Activated T-helper 2 cell treated with anti-CD3 and anti-CD28 coated beads, Interferon-gamma antibody, Interleukin-2, Interleukin-4, amounts not matched to agents 10 μg/mL and 5 μg/mL and 100 μg/mL, durations not matched to agents 14 hours and 24 hours and 36 hours (primary cell): ENCODE measurements around the gene SLC26A11. TPM values are rescaled to one million over a fixed set of nuclear protein-coding genes. Genes with fewer than 3 reads are reported as not detected.
A peak's percentile ranks its signal among the peaks of the same experiment; 100 is the strongest.

ENCODE experiments used
- DNase-seq: peaks from one replicate; pipeline ENCODE4 v3.0.0; 2021; ENCODE audit warnings: low spot score
- H3K27ac Mint-ChIP-seq: one replicate; pipeline ENCODE4 v1.8.0; 2021; ENCODE audit warnings: mixed read lengths
- H3K27me3 Mint-ChIP-seq: one replicate; pipeline ENCODE4 v1.8.0; 2021; ENCODE audit warnings: low read depth, mixed read lengths
- H3K36me3 Mint-ChIP-seq: one replicate; pipeline ENCODE4 v1.8.0; 2021; ENCODE audit warnings: low read depth, mixed read lengths
- H3K4me1 Mint-ChIP-seq: one replicate; pipeline ENCODE4 v1.8.0; 2021; ENCODE audit warnings: low read depth, mixed read lengths
- H3K4me3 Mint-ChIP-seq: one replicate; pipeline ENCODE4 v1.8.0; 2021; ENCODE audit warnings: low read depth, mild to moderate bottlenecking, moderate library complexity, mixed read lengths
- H3K9me3 Mint-ChIP-seq: one replicate; pipeline ENCODE4 v1.8.0; 2021; ENCODE audit warnings: mixed read lengths
- intact Hi-C: fragments of 100-400 bp; cut with micrococcal nuclease; formaldehyde crosslinking; loops from one replicate; pipeline ENCODE4 v1.15.1; 2023
- total RNA-seq: library from RNA; stranded (reverse); gene quantifications from 2 replicates; pipeline ENCODE4 v1.2.3, GENCODE V29; 2022

The SLC26A11 gene
- total RNA-seq, 1 donor from 2014 or later = 9.7 TPM

- intact Hi-C loops = no loop called here
- no peak for DNase-seq
- no peaks in the 10 kb centered on the region for H3K4me1 Mint-ChIP-seq
- H3K36me3 Mint-ChIP-seq = no peaks in the 10 kb centered on the region
- no peaks in the 10 kb centered on the region for H3K9me3 Mint-ChIP-seq
- no peak overlapping the region for H3K4me3 Mint-ChIP-seq
- H3K27me3 Mint-ChIP-seq = no peaks in the 10 kb centered on the region
- H3K27ac Mint-ChIP-seq = no peak overlapping the region
Observed at GRCh38 chr17:80244871-80245509, 24.8 kb downstream of the SLC26A11 start.

- no peak overlapping the region for H3K27ac Mint-ChIP-seq
- no peak overlapping the region for H3K4me3 Mint-ChIP-seq
- no peaks in the 10 kb centered on the region for H3K27me3 Mint-ChIP-seq
- no peaks in the 10 kb centered on the region for H3K36me3 Mint-ChIP-seq
- no peaks in the 10 kb centered on the region for H3K4me1 Mint-ChIP-seq
- no peak for DNase-seq
- intact Hi-C loops = no loop called here
- H3K9me3 Mint-ChIP-seq = no peaks in the 10 kb centered on the region
Observed at GRCh38 chr17:80245566-80246265, 25.5 kb downstream of the SLC26A11 start.

DNA sequence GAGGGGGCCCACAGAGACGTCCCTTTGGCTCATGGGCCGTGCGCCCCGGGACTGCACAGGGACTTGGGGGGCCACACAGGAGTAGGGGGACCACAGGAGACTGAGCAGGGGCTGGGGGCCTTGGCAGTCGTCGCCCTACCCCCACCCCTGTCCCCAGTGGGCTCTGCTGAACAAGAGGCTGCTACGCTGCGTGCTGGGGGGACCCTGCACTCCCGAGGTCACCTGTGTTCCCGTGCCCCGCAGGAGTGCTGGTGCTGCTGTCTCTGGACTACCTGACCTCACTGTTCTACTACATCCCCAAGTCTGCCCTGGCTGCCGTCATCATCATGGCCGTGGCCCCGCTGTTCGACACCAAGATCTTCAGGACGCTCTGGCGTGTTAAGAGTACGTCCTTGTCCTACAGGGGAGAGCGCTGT, 26.0 kb downstream of the SLC26A11 start:
- Mint-ChIP-seq H3K27me3 (no peaks in the 10 kb centered on the region), H3K4me1 (no peaks in the 10 kb centered on the region), H3K27ac (no peak overlapping the region), H3K9me3 (no peaks in the 10 kb centered on the region), H3K4me3 (no peak overlapping the region), H3K36me3 (no peaks in the 10 kb centered on the region)
- no peak for DNase-seq
- intact Hi-C loops = no loop called here

DNA sequence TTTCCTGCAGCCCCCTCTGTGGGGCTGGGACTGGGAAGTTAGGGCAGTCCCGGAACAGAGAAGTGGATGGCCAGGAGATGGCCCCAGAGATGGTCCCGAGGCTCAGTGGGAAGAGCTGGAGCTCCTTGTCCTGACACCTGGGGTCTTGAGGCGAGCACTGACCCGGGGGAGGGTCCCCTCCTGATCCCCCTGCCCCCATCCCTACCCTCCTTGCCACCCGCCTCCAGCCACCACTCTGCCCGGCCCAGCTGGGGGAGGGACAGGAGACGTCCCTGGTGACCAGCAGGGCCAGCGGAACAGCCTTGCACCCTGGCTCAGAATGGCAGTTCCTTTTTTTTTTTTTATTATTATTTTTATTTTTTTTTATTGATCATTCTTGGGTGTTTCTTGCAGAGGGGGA, 26.5 kb downstream of the SLC26A11 start:
- DNase-seq = no peak
- Mint-ChIP-seq H3K4me3 (no peak overlapping the region), H3K4me1 (peaks cover under 1% of the 10 kb centered on the region), H3K27me3 (no peaks in the 10 kb centered on the region), H3K27ac (no peak overlapping the region), H3K9me3 (no peaks in the 10 kb centered on the region), H3K36me3 (no peaks in the 10 kb centered on the region)
- intact Hi-C loops = no loop called here

- Mint-ChIP-seq H3K9me3 (no peaks in the 10 kb centered on the region), H3K27ac (no peak overlapping the region)
- DNase-seq = no peak
Observed at GRCh38 chr17:80247561-80247960, 27.3 kb downstream of the SLC26A11 start.

DNA sequence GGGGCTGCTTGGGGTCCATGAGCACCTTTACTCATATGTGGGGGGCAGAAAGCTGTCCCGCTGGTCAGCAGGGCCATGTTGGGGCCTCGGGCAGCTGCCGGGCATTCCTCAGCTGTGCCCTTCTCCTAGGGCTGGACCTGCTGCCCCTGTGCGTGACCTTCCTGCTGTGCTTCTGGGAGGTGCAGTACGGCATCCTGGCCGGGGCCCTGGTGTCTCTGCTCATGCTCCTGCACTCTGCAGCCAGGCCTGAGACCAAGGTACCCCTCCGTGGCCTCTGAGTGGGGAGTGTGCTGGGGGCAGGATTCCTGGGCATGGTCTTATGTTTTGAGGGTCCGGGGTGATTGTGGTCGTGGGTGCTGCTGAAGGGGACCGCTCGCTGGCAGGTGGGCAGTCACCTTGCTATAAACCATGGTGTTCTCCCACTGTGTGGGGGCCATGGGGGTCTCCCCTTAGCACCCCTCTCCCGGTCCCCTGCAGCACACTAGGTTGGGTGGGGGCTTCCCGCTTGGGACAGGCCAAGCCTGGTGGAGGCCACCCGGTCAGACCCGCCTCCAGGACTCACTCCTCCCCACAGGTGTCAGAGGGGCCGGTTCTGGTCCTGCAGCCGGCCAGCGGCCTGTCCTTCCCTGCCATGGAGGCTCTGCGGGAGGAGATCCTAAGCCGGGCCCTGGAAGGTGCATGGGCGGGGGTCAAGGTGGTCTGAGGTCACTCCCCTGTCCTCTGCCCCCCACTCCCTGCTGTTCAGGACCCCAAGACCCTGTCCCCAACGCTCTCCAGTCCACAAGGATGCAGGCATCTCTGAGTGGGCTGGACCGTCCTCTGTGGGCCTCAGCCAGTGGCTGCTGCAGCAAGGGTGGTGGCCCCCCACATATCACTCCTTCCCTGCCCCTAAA, 28.0 kb downstream of the SLC26A11 start:
- H3K4me1 Mint-ChIP-seq = peaks cover 13% of the 10 kb centered on the region
- intact Hi-C loops = no loop called here
- no peaks in the 10 kb centered on the region for H3K9me3 Mint-ChIP-seq
- H3K27me3 Mint-ChIP-seq = no peaks in the 10 kb centered on the region
- H3K4me3 Mint-ChIP-seq = no peak overlapping the region
- H3K36me3 Mint-ChIP-seq = no peaks in the 10 kb centered on the region
- no peak overlapping the region for H3K27ac Mint-ChIP-seq
- no peak for DNase-seq

More at GRCh38 chr17:80247561-80247960, 27.3 kb downstream of the SLC26A11 start:
- intact Hi-C loops = no loop called here
- no peaks in the 10 kb centered on the region for H3K27me3 Mint-ChIP-seq
- no peak overlapping the region for H3K4me3 Mint-ChIP-seq
- H3K36me3 Mint-ChIP-seq = no peaks in the 10 kb centered on the region
- peaks cover 6% of the 10 kb centered on the region for H3K4me1 Mint-ChIP-seq

DNA sequence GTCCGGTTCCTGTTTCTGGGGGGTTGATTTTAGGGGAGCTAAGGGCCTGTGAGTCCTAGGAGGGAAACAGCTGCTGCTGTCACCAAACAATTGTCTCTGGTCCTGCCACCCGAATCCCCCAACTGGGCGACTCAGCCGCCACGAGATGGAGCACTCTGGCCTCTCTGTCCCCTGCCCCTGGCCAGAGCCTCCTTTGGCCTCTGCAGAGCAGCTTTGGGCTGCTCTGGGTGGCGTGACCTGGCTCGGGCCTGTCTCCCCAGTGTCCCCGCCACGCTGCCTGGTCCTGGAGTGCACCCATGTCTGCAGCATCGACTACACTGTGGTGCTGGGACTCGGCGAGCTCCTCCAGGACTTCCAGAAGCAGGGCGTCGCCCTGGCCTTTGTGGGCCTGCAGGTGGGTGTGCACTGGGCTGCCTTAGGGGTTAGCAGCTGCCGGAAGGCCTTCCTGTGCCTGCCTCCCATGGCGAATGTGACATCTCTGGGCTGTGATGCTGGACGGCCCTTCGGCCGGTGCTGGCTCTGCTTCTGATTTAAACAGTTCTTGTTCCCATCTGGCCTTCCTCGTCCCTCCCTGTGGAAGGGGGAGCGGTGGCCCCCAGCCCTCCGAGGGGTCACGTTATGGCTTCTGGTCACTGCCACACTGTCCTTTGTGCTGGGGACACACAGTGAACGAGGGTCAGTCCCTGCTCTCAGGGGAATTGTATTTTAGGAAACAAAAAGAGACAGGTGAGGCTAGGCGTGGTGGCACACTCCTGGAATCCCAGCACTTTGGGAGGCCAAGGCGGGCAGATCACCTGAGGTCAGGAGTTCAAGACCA, 28.9 kb downstream of the SLC26A11 start:
- no peak for DNase-seq
- intact Hi-C loops = no loop called here
- H3K4me1 Mint-ChIP-seq = peaks cover 21% of the 10 kb centered on the region
- no peaks in the 10 kb centered on the region for H3K9me3 Mint-ChIP-seq
- no peaks in the 10 kb centered on the region for H3K27me3 Mint-ChIP-seq
- no peak overlapping the region for H3K4me3 Mint-ChIP-seq
- no peaks in the 10 kb centered on the region for H3K36me3 Mint-ChIP-seq
- H3K27ac Mint-ChIP-seq = no peak overlapping the region

DNA sequence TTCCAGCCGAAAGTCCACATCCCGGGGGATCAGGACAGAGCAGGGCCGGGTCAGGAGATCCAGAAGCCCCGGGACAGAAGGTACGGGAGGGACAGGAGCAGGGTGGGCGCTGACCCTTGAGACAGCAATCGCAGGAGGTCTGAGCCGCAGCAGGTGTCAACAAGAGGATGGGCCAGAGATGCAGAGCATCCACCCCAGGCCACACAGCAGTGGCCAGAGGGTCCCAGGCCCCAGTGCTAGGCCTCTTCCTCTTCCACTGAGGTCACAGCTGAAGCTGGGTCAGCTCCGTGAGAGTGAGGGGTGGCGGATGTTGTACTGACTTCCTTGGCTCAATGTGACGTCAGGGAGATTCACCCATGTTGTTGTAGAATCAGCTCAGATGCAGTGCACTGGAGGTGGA, 31.7 kb downstream of the SLC26A11 start:
- Mint-ChIP-seq H3K27me3 (no peaks in the 10 kb centered on the region), H3K36me3 (no peaks in the 10 kb centered on the region), H3K4me3 (no peak overlapping the region), H3K9me3 (no peaks in the 10 kb centered on the region), H3K27ac (peak overlapping the region; percentile 15), H3K4me1 (peaks cover 40% of the 10 kb centered on the region)
- intact Hi-C loops = no loop called here
- DNase-seq = no peak

DNA sequence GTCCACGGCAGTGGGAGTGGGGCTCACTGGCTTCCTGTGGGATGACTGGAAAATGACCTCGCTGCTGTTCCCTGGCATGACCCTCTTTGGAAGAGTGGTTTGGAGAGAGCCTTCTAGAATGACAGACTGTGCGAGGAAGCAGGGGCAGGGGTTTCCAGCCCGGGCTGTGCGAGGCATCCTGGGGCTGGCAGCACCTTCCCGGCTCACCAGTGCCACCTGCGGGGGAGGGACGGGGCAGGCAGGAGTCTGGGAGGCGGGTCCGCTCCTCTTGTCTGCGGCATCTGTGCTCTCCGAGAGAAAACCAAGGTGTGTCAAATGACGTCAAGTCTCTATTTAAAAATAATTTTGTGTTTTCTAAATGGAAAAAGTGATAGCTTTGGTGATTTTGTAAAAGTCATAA, 32.6 kb downstream of the SLC26A11 start:
- H3K27ac Mint-ChIP-seq = peak overlapping the region; percentile 75
- intact Hi-C loops = loop anchor here (1.0 kb wide), 1 partner anchor 57 kb away; no protein-coding TSS in a partner anchor
- DNase-seq = peak; percentile 85
- H3K4me3 Mint-ChIP-seq = no peak overlapping the region
- no peaks in the 10 kb centered on the region for H3K36me3 Mint-ChIP-seq
- H3K9me3 Mint-ChIP-seq = no peaks in the 10 kb centered on the region
- no peaks in the 10 kb centered on the region for H3K27me3 Mint-ChIP-seq
- peaks cover 47% of the 10 kb centered on the region for H3K4me1 Mint-ChIP-seq

- peaks cover 56% of the 10 kb centered on the region for H3K4me1 Mint-ChIP-seq
- no peaks in the 10 kb centered on the region for H3K27me3 Mint-ChIP-seq
- DNase-seq = no peak
- no peaks in the 10 kb centered on the region for H3K9me3 Mint-ChIP-seq
- peak overlapping the region; percentile 37 for H3K4me3 Mint-ChIP-seq
- peak overlapping the region; percentile 91 for H3K27ac Mint-ChIP-seq
- H3K36me3 Mint-ChIP-seq = peaks cover under 1% of the 10 kb centered on the region
- intact Hi-C loops = loop anchor here (1.0 to 2.0 kb wide), 3 partner anchors 35 to 107 kb away; partner anchors contain the start of gene EIF4A3
Observed at GRCh38 chr17:80253631-80254395, 33.6 kb downstream of the SLC26A11 start.

- peak overlapping the region; percentile 54 for H3K4me3 Mint-ChIP-seq
Observed at GRCh38 chr17:80254396-80255251, 34.4 kb downstream of the SLC26A11 start.

More at GRCh38 chr17:80254396-80255251, 34.4 kb downstream of the SLC26A11 start:
- Mint-ChIP-seq H3K27ac (peak overlapping the region; percentile 91), H3K9me3 (no peaks in the 10 kb centered on the region), H3K27me3 (no peaks in the 10 kb centered on the region), H3K36me3 (peaks cover 3% of the 10 kb centered on the region), H3K4me1 (peaks cover 63% of the 10 kb centered on the region)
- peak; percentile 67 for DNase-seq
- intact Hi-C loops = loop anchor here (2.0 kb wide), 2 partner anchors 36 to 108 kb away; partner anchors contain the start of gene EIF4A3
